Activated CD8-positive, alpha-beta T cell treated with anti-CD3 and anti-CD28 coated beads for 36 hours (primary cell): Measurements from ENCODE around the gene SSBP3. TPM values are rescaled to one million over a fixed set of nuclear protein-coding genes. Genes with fewer than 3 reads are reported as not detected.

Experiments used
- ATAC-seq: fragments of 200-7000 bp; cut with Tn5 transposase; one replicate; pipeline ENCODE4 v1.10.0; 2021; ENCODE audit warnings: mild to moderate bottlenecking, moderate library complexity
- CTCF ChIA-PET: fragments of 350-600 bp; sonication (Branson Sonifier 250); formaldehyde crosslinking; loops from one replicate; lab custom pipeline; 2021; ENCODE audit warnings: antibody characterized with exemption; lab: Charles Lee
- POLR2A ChIA-PET: fragments of 350-600 bp; sonication (Branson Sonifier 250); formaldehyde crosslinking; loops from one replicate; lab custom pipeline; 2021; ENCODE audit warnings: antibody characterized with exemption; lab: Charles Lee
- DNase-seq: peaks from one replicate; pipeline ENCODE4 v3.0.0-alpha.2; 2020
- H3K27ac Mint-ChIP-seq: one replicate; pipeline ENCODE4 v1.8.0; 2021; ENCODE audit warnings: mild to moderate bottlenecking, mixed read lengths
- H3K27me3 Mint-ChIP-seq: one replicate; pipeline ENCODE4 v1.8.0; 2021; ENCODE audit warnings: mixed read lengths
- H3K36me3 Mint-ChIP-seq: one replicate; pipeline ENCODE4 v1.8.0; 2021; ENCODE audit warnings: low read depth, mixed read lengths
- H3K4me1 Mint-ChIP-seq: one replicate; pipeline ENCODE4 v1.8.0; 2021; ENCODE audit warnings: low read depth, mixed read lengths
- H3K4me3 Mint-ChIP-seq: one replicate; pipeline ENCODE4 v1.8.0; 2021; ENCODE audit warnings: mild to moderate bottlenecking, moderate library complexity, mixed read lengths
- H3K9me3 Mint-ChIP-seq: one replicate; pipeline ENCODE4 v1.8.0; 2021; ENCODE audit warnings: mixed read lengths
- intact Hi-C: fragments of 100-400 bp; cut with micrococcal nuclease; formaldehyde crosslinking; loops from one replicate; pipeline ENCODE4 v1.10.0; 2022
- total RNA-seq, 2 experiments: library from RNA; stranded (reverse); gene quantifications; one replicate each; pipeline ENCODE4 v1.2.3, GENCODE V29; 2021
- TF ChIP-seq, protein P1 (sequence below): fragments of 200-600 bp; IDR thresholded peaks from one replicate; pipeline ENCODE4 v1.8.0; 2022; ENCODE audit warnings: antibody characterized with exemption, mild to moderate bottlenecking

SSBP3 gene
- total RNA-seq, 2 experiments from 2014 or later, result 62.6 to 67.8 TPM

GRCh38 chr1:54338464-54338863 is 67.7 kb downstream of the SSBP3 start:
- POLR2A ChIA-PET, result interaction anchor here (1.0 kb wide), 1 partner anchor 56 kb away, joined by 3 read pairs; no protein-coding TSS in a partner anchor
- H3K36me3 Mint-ChIP-seq, result peaks cover 5% of the 10 kb centered on the region
- H3K9me3 Mint-ChIP-seq, result no peaks in the 10 kb centered on the region
- DNase-seq, result no peak
- TF ChIP-seq, protein P1, sequence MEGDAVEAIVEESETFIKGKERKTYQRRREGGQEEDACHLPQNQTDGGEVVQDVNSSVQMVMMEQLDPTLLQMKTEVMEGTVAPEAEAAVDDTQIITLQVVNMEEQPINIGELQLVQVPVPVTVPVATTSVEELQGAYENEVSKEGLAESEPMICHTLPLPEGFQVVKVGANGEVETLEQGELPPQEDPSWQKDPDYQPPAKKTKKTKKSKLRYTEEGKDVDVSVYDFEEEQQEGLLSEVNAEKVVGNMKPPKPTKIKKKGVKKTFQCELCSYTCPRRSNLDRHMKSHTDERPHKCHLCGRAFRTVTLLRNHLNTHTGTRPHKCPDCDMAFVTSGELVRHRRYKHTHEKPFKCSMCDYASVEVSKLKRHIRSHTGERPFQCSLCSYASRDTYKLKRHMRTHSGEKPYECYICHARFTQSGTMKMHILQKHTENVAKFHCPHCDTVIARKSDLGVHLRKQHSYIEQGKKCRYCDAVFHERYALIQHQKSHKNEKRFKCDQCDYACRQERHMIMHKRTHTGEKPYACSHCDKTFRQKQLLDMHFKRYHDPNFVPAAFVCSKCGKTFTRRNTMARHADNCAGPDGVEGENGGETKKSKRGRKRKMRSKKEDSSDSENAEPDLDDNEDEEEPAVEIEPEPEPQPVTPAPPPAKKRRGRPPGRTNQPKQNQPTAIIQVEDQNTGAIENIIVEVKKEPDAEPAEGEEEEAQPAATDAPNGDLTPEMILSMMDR, result no peak
- H3K4me1 Mint-ChIP-seq, result peaks cover 41% of the 10 kb centered on the region
- no peaks in the 10 kb centered on the region for H3K27me3 Mint-ChIP-seq
- intact Hi-C loops, result no loop called here
- no peak overlapping the region for H3K4me3 Mint-ChIP-seq
- no peak for ATAC-seq
- CTCF ChIA-PET, result interaction anchor here (1.1 to 1.2 kb wide), 2 partner anchors 12 to 170 kb away, joined by 3 to 5 read pairs; no protein-coding TSS in a partner anchor
- no peak overlapping the region for H3K27ac Mint-ChIP-seq

DNA sequence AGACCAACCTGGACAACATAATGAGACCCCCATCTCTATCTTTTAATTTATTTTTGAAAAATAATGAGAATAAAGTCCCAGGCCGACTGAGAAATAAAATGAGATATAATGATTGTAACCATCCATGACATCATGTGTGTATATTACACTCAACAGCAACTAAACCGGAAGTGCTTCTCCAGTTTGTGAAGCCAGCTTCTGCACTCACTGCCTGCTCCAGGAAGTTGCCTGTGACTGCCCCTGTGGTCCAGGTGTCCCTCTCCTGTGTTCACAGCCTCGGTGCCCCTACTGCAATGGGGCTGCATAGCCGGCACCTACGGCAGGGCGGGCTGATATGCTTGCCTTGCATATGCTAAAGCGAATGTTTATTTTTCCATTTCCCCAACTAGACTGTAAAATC is 68.3 kb downstream of the SSBP3 start:
- ChIA-PET CTCF (interaction anchor here (1.2 kb wide), 1 partner anchor 13 kb away, joined by 5 read pairs; no protein-coding TSS in a partner anchor), POLR2A (interaction anchor here (0.8 to 1.0 kb wide), 2 partner anchors 56 to 157 kb away, joined by 3 to 4 read pairs; no protein-coding TSS in a partner anchor)
- Mint-ChIP-seq H3K27me3 (no peaks in the 10 kb centered on the region), H3K9me3 (no peaks in the 10 kb centered on the region), H3K36me3 (peaks cover 5% of the 10 kb centered on the region), H3K4me1 (peaks cover 45% of the 10 kb centered on the region), H3K4me3 (no peak overlapping the region), H3K27ac (peak overlapping the region; percentile 15)
- peak; percentile 55 for ATAC-seq
- intact Hi-C loops, result no loop called here
- TF ChIP-seq, protein P1, result no peak
- DNase-seq, result peak; percentile 35

DNA sequence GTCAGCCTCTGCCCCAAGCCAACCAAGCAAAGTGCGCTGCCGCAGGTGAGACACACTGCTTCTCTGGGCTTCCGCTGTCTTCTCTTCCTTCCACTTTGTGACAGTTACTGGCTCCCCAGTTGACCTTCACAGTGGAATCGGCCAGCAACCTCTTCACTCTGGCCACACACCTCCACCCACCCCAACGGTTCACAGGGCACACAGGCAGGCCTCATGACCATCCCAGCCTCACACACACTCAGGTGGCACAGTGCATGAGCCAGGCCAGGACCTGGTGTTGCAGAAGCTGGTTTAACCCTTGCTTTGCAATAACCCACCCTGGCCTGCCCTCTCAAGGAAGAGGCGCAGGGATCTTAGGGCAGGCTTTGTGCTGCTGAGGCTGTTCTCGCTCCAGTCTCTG is 69.2 kb downstream of the SSBP3 start:
- H3K36me3 Mint-ChIP-seq, result peaks cover 5% of the 10 kb centered on the region

GRCh38 chr1:54336116-54336515 is 70.1 kb downstream of the SSBP3 start:
- Mint-ChIP-seq H3K4me1 (peaks cover 52% of the 10 kb centered on the region), H3K9me3 (no peaks in the 10 kb centered on the region), H3K36me3 (peaks cover 5% of the 10 kb centered on the region), H3K27me3 (no peaks in the 10 kb centered on the region), H3K27ac (no peak overlapping the region), H3K4me3 (no peak overlapping the region)
- ATAC-seq (no peak), DNase-seq (no peak)
- ChIA-PET CTCF (no interaction called here), POLR2A (no interaction called here)
- TF ChIP-seq, protein P1, result no peak
- intact Hi-C loops, result no loop called here

More for the DNA sequence above, 69.2 kb downstream of the SSBP3 start:
- no peaks in the 10 kb centered on the region for H3K27me3 Mint-ChIP-seq
- DNase-seq (no peak), ATAC-seq (no peak)
- H3K4me3 Mint-ChIP-seq, result no peak overlapping the region
- H3K9me3 Mint-ChIP-seq, result no peaks in the 10 kb centered on the region
- TF ChIP-seq, protein P1, result no peak
- ChIA-PET CTCF (no interaction called here), POLR2A (interaction anchor here (0.7 to 0.8 kb wide), 2 partner anchors 21 to 156 kb away, joined by 3 to 4 read pairs; no protein-coding TSS in a partner anchor)
- peaks cover 50% of the 10 kb centered on the region for H3K4me1 Mint-ChIP-seq
- intact Hi-C loops, result no loop called here
- H3K27ac Mint-ChIP-seq, result no peak overlapping the region

DNA sequence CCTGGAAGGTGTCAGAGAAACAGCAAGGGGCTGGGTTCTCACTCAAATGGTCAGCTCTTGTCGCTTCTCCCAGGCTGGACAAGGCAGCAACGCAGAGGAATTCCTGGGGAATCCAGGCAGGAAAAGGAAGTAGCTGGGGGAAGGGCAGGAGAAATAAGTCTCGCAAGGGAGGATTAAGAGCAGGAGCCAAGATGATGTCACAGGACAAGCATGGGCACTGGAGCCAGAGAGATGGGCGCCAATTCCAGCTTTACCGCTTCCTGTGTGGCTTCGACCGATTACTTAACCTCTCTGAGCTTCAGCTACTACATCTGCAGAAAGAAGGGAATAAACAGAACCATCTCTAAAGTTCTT is 70.5 kb downstream of the SSBP3 start:
- intact Hi-C loops, result no loop called here
- no peak overlapping the region for H3K27ac Mint-ChIP-seq
- H3K4me3 Mint-ChIP-seq, result no peak overlapping the region
- ATAC-seq, result no peak
- TF ChIP-seq, protein P1, result no peak
- no peak for DNase-seq
- ChIA-PET POLR2A (no interaction called here), CTCF (no interaction called here)
- no peaks in the 10 kb centered on the region for H3K9me3 Mint-ChIP-seq
- H3K4me1 Mint-ChIP-seq, result peaks cover 54% of the 10 kb centered on the region
- H3K27me3 Mint-ChIP-seq, result no peaks in the 10 kb centered on the region
- peaks cover 5% of the 10 kb centered on the region for H3K36me3 Mint-ChIP-seq
